HUES64 (cell line): Measurements from ENCODE around the gene DPYSL3.

ENCODE experiments used
- H3K27ac ChIP-seq: 2 replicates; pipeline ENCODE4 v1.7.0; 2013; ENCODE audit warnings: low read depth, low read length, inconsistent platforms
- H3K27me3 ChIP-seq: 2 replicates; pipeline ENCODE4 v1.6.1; 2013; ENCODE audit warnings: mild to moderate bottlenecking, low read length; ENCODE audit not compliant: insufficient read depth
- H3K36me3 ChIP-seq: 2 replicates; pipeline ENCODE4 v1.6.1; 2013; ENCODE audit warnings: mild to moderate bottlenecking, low read length; ENCODE audit not compliant: insufficient read depth
- H3K4me1 ChIP-seq: 2 replicates; pipeline ENCODE4 v1.6.1; 2013; ENCODE audit warnings: mild to moderate bottlenecking, low read length, moderate library complexity; ENCODE audit not compliant: insufficient read depth
- H3K4me3 ChIP-seq: 2 replicates; pipeline ENCODE4 v1.5.1; 2013; ENCODE audit warnings: mild to moderate bottlenecking, low read length, moderate library complexity
- H3K9ac ChIP-seq: 2 replicates; pipeline ENCODE4 v1.6.1; 2013; ENCODE audit warnings: mild to moderate bottlenecking, low read depth, low read length
- H3K9me3 ChIP-seq: 2 replicates; pipeline ENCODE4 v1.6.1; 2013; ENCODE audit warnings: low read depth, low read length; ENCODE audit not compliant: insufficient read depth
- WGBS: fragments of 150-250, 120-280 bp; methylation state at CpG from one replicate; pipeline ENCODE4 v1.1.7; 2013; ENCODE audit warnings: missing lambda C conversion rate; 5-methylcytosine and 5-hydroxymethylcytosine counted together

DPYSL3 gene

GRCh38 chr5:147512659-147513379, 3.0 kb upstream of the DPYSL3 start:
- 93% methylated on average over 3 of the region's 3 CpGs for WGBS
- H3K4me3 ChIP-seq = no peak overlapping the region
- peaks cover 18% of the 10 kb centered on the region for H3K27me3 ChIP-seq
- no peaks in the 10 kb centered on the region for H3K9me3 ChIP-seq
- H3K9ac ChIP-seq = no peak overlapping the region
- H3K27ac ChIP-seq = no peak overlapping the region
- H3K36me3 ChIP-seq = no peaks in the 10 kb centered on the region
- peaks cover 28% of the 10 kb centered on the region; the same call in 1 of the 2 replicates for H3K4me1 ChIP-seq

- Histone ChIP-seq H3K36me3 (peaks cover 4% of the 10 kb centered on the region; the same call in 1 of the 2 replicates), H3K9ac (no peak overlapping the region), H3K27me3 (peaks cover 18% of the 10 kb centered on the region), H3K9me3 (no peaks in the 10 kb centered on the region), H3K4me3 (no peak overlapping the region), H3K4me1 (peaks cover 21% of the 10 kb centered on the region; the same call in 1 of the 2 replicates), H3K27ac (no peak overlapping the region)
- WGBS = 91% methylated on average over 7 of the region's 7 CpGs
These were observed 1.0 kb upstream of the DPYSL3 start for GRCh38 chr5:147510885-147511284.

GRCh38 chr5:147509041-147509709, 693 bp downstream of the DPYSL3 start:
- H3K9me3 ChIP-seq = no peaks in the 10 kb centered on the region
- WGBS = under 1% methylated on average over 50 of the region's 50 CpGs
- H3K4me3 ChIP-seq = peak overlapping the region; percentile 89
- peak overlapping the region; percentile 49; the same call in 1 of the 2 replicates for H3K27ac ChIP-seq
- H3K4me1 ChIP-seq = peaks cover 14% of the 10 kb centered on the region; the same call in 1 of the 2 replicates
- H3K27me3 ChIP-seq = peaks cover 18% of the 10 kb centered on the region
- peak overlapping the region; percentile 92 for H3K9ac ChIP-seq
- H3K36me3 ChIP-seq = peaks cover 6% of the 10 kb centered on the region; the same call in 1 of the 2 replicates

DNA sequence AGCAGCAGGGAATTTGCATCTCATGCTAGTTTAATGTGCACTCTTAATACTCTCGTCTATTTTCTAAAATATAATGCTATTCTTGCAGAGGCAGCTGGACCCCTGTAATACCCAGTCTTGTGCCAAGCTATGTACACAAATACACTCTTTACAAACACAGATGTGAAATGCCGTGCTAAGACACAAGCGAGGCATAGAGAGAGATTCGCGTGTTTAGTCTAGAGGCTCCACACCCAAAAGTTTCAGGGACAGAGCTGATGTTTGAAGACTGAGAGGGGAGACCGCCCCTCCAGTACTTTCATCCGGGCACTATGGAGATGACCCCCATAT, 1.2 kb downstream of the DPYSL3 start:
- Histone ChIP-seq H3K9ac (peak overlapping the region; percentile 92), H3K9me3 (no peaks in the 10 kb centered on the region), H3K4me1 (peaks cover 16% of the 10 kb centered on the region), H3K4me3 (peak overlapping the region; percentile 89), H3K27ac (no peak overlapping the region), H3K36me3 (peaks cover 6% of the 10 kb centered on the region; the same call in 1 of the 2 replicates), H3K27me3 (peaks cover 18% of the 10 kb centered on the region)
- WGBS = 26% methylated on average over 7 of the region's 7 CpGs

DNA sequence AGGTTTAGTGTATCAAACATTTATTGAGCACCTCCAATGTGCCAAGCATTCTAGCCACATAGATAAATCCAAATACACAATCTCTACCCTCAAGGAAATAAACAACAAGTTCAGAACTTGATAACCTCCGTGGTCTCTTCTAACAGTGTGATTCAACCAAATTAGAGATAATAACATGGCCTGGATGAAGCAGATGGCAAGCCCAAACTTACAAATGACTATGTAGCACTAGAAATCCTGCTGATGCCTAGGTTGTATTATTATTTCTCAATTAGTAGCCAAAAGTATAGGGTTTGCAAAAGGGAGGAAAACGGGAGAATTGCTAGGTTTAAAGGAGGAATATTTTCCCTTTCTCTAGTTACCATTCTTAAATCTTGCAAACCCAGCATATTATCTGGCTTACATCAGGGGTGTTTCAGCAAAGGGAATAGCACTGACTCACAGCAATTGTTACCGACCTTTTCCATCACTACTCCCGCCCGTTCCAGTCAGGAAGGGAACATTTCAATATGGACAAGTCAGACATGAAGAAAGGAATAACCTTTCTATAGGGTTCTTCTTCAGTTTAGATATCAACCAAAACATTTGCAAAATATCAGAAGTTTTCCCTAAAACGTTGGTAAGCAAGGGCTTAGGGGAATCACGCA, 2.3 kb downstream of the DPYSL3 start:
- H3K4me1 ChIP-seq = peaks cover 24% of the 10 kb centered on the region
- H3K4me3 ChIP-seq = peak overlapping the region; percentile 89
- no peaks in the 10 kb centered on the region for H3K9me3 ChIP-seq
- H3K9ac ChIP-seq = no peak overlapping the region
- no peak overlapping the region for H3K27ac ChIP-seq
- H3K36me3 ChIP-seq = peaks cover 6% of the 10 kb centered on the region; the same call in 1 of the 2 replicates
- 43% methylated on average over 6 of the region's 7 CpGs for WGBS
- H3K27me3 ChIP-seq = peaks cover 18% of the 10 kb centered on the region

DNA sequence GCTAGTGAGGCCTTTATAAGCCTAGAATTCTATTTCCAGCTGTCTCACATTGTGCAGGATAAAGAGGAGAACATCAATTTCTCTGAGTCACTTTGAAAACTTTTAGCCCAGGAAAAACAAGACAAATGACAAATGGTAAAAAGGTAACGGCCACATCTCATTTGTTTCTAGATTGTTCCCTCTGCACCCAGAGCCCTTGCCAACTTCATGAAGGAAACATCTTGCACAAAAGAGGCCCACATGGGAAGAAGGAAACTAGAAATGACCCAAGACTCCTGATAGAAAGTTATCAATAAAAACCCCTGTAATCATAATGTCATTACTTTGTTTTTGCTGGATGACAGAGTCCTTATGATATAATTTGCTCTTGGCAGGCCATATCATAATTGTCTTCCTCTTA, 5.3 kb downstream of the DPYSL3 start:
- WGBS = 89% methylated on average over 1 of the region's 1 CpG
- no peaks in the 10 kb centered on the region for H3K9me3 ChIP-seq
- no peak overlapping the region for H3K4me3 ChIP-seq
- no peaks in the 10 kb centered on the region for H3K27me3 ChIP-seq
- no peak overlapping the region for H3K27ac ChIP-seq
- H3K9ac ChIP-seq = no peak overlapping the region
- peaks cover 24% of the 10 kb centered on the region for H3K4me1 ChIP-seq
- H3K36me3 ChIP-seq = peaks cover 6% of the 10 kb centered on the region; the same call in 1 of the 2 replicates

DNA sequence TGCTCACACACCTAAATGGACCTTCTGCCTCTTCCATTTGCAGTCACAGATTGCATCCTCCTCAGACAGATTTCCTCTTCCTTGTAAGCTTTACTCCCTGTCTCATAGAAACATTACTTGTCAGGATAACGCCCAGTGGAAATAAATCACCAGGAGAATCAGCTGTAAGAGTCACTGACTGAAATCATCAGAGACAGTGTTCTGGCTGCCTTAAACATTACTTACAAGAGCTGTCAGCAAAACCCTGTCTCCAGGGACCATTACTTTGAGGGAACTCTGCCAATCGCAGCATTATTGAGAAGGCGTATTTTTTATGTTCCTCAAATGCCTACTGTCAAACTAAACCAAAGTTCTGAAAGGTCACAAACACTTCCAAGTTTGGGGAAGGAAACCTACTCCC, 5.9 kb downstream of the DPYSL3 start:
- Histone ChIP-seq H3K9ac (no peak overlapping the region), H3K9me3 (no peaks in the 10 kb centered on the region), H3K4me1 (peaks cover 24% of the 10 kb centered on the region), H3K27ac (no peak overlapping the region), H3K36me3 (peaks cover 6% of the 10 kb centered on the region; the same call in 1 of the 2 replicates), H3K27me3 (no peaks in the 10 kb centered on the region), H3K4me3 (no peak overlapping the region)
- 92% methylated on average over 3 of the region's 3 CpGs for WGBS

DNA sequence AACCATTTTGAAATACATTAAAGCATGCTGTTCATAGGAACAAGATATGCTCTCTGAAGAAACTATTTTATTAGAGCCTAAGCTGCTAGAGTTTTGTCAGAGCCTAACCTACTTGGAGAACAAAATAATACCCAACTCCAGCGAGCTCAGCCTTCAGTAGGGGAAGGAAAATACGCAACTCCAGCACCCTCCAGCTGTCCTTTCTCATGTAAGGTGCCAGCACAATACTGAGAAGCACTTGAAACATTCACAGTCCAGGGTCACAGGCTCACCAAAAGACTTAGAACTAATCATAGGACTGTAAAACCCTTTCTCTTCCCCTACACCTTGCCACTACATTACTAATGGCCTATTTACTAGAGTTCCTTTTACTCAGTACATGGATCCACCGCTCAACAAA, 18.9 kb downstream of the DPYSL3 start:
- Histone ChIP-seq H3K27me3 (no peaks in the 10 kb centered on the region), H3K36me3 (no peaks in the 10 kb centered on the region; the same call in 1 of the 2 replicates), H3K4me1 (peaks cover 48% of the 10 kb centered on the region), H3K4me3 (no peak overlapping the region), H3K27ac (peak overlapping the region; percentile 70), H3K9ac (no peak overlapping the region), H3K9me3 (no peaks in the 10 kb centered on the region)
- 38% methylated on average over 3 of the region's 3 CpGs for WGBS

DNA sequence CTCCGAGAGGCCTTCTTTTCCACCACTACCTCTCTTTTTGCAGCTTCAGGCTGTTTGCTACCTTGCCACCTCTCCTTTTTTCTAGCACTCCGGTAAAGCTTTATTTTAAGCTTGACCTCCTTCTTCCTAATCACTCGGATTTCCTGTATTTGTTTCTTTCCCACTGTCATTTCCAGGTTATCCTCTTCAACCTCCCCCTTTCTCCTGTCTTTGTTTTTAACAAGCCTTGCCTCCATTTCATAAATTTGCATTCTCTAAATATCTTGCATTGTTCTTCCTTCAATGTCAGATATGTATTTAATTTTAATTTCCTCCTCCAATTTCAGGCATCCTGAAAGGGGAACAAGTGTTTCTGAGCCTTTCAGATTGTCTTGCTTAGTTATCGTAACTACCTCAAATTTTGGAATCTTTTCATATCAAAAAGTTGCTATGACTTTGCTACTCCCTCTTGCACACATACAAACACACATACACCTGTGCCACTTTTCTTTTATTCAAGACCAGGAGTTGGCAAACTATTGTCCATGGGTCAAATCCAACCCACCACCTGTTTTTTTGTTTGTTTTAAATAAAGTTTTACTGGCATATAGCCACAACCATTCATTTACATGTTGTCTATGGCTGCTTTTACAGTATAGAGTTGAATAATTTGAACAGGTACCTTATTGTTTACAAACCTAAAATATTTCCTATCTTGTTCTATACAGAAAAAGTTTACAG, 22.7 kb downstream of the DPYSL3 start:
- Histone ChIP-seq H3K4me3 (no peak overlapping the region), H3K9me3 (no peaks in the 10 kb centered on the region), H3K9ac (no peak overlapping the region), H3K4me1 (peaks cover 77% of the 10 kb centered on the region), H3K27ac (peak overlapping the region; percentile 2; the same call in 1 of the 2 replicates), H3K36me3 (no peaks in the 10 kb centered on the region; the same call in 1 of the 2 replicates), H3K27me3 (no peaks in the 10 kb centered on the region)
- WGBS = 56% methylated on average over 4 of the region's 4 CpGs

GRCh38 chr5:147485814-147486213, 24.1 kb downstream of the DPYSL3 start:
- Histone ChIP-seq H3K27me3 (no peaks in the 10 kb centered on the region), H3K9me3 (no peaks in the 10 kb centered on the region), H3K36me3 (no peaks in the 10 kb centered on the region; the same call in 1 of the 2 replicates), H3K4me1 (peaks cover 68% of the 10 kb centered on the region), H3K9ac (no peak overlapping the region), H3K4me3 (no peak overlapping the region), H3K27ac (no peak overlapping the region)
- WGBS = no CpG with 5 or more reads among the region's 2 CpGs
